CD4-positive, alpha-beta T cell treated with Interleukin-12 subunit alpha and Interleukin-12 subunit beta, for 1 hour (primary cell): ENCODE data around the gene CDC42EP4.

Source experiments
- DNase-seq: peaks from one replicate; pipeline ENCODE4 v3.0.0-alpha.2; 2020

Gene CDC42EP4

GRCh38 chr17:73293480-73293911 lies 18.3 kb downstream of the CDC42EP4 start:
- no peak for DNase-seq

- no peak for DNase-seq
These were observed 18.8 kb downstream of the CDC42EP4 start for GRCh38 chr17:73293031-73293430.

- no peak for DNase-seq
These were observed 19.7 kb downstream of the CDC42EP4 start for GRCh38 chr17:73292031-73292531.

GRCh38 chr17:73291260-73291801 lies 20.5 kb downstream of the CDC42EP4 start:
- DNase-seq = peak; percentile 15

- no peak for DNase-seq
These were observed 21.2 kb downstream of the CDC42EP4 start for GRCh38 chr17:73290399-73291259.

- no peak for DNase-seq
These were observed 22.1 kb downstream of the CDC42EP4 start for GRCh38 chr17:73289549-73290254.

- no peak for DNase-seq
These were observed 23.1 kb downstream of the CDC42EP4 start for GRCh38 chr17:73288534-73289302.

- no peak for DNase-seq
These were observed 24.9 kb downstream of the CDC42EP4 start for GRCh38 chr17:73286863-73287296.

- no peak for DNase-seq
These were observed 25.6 kb downstream of the CDC42EP4 start for GRCh38 chr17:73285916-73286862.

- no peak for DNase-seq
These were observed 26.2 kb downstream of the CDC42EP4 start for GRCh38 chr17:73285603-73285908.

GRCh38 chr17:73284906-73285602 lies 26.7 kb downstream of the CDC42EP4 start:
- no peak for DNase-seq

- no peak for DNase-seq
These were observed 27.4 kb downstream of the CDC42EP4 start for GRCh38 chr17:73284354-73284753.

GRCh38 chr17:73283841-73284282 lies 27.9 kb downstream of the CDC42EP4 start:
- DNase-seq = no peak

- DNase-seq = no peak
These were observed 28.6 kb downstream of the CDC42EP4 start for GRCh38 chr17:73283250-73283649.

- DNase-seq = no peak
These were observed 29.2 kb downstream of the CDC42EP4 start for GRCh38 chr17:73282629-73283028.

- no peak for DNase-seq
These were observed 29.9 kb downstream of the CDC42EP4 start for GRCh38 chr17:73281928-73282327.

GRCh38 chr17:73280191-73280590 lies 31.6 kb downstream of the CDC42EP4 start:
- no peak for DNase-seq

GRCh38 chr17:73279704-73280103 lies 32.1 kb downstream of the CDC42EP4 start:
- DNase-seq = no peak

- DNase-seq = no peak
These were observed 33.0 kb downstream of the CDC42EP4 start for GRCh38 chr17:73278465-73279453.

- no peak for DNase-seq
These were observed 33.7 kb downstream of the CDC42EP4 start for GRCh38 chr17:73278049-73278464.
